ENCODE data around the gene SLC4A7.

SLC4A7 gene

GRCh38 chr3:27479806-27480543, 4.2 kb downstream of the SLC4A7 start:
- Histone ChIP-seq H3K4me1 (ENCODE audit: low read depth, poor library complexity, severe bottlenecking) (no peaks in the 10 kb centered on the region), H3K9ac (no peak overlapping the region), H3K79me2 (ENCODE audit: insufficient read depth, low read depth) (peaks cover 24% of the 10 kb centered on the region; the same call in 1 of the 2 replicates), H2AFZ (ENCODE audit: low read depth) (no peak overlapping the region), H3K27ac (no peak overlapping the region), H3K36me3 (ENCODE audit: insufficient read depth) (no peaks in the 10 kb centered on the region), H3K4me3 (IDR thresholded peaks at IDR 0.05; ENCODE audit: insufficient read depth, low read depth, low read length) (no peak overlapping the region), H3K4me2 (no peak overlapping the region), H3K27me3 (ENCODE audit: insufficient read depth, low read depth) (no peaks in the 10 kb centered on the region), H4K20me1 (ENCODE audit: insufficient read depth) (no peaks in the 10 kb centered on the region)
- TF ChIP-seq, protein P1, sequence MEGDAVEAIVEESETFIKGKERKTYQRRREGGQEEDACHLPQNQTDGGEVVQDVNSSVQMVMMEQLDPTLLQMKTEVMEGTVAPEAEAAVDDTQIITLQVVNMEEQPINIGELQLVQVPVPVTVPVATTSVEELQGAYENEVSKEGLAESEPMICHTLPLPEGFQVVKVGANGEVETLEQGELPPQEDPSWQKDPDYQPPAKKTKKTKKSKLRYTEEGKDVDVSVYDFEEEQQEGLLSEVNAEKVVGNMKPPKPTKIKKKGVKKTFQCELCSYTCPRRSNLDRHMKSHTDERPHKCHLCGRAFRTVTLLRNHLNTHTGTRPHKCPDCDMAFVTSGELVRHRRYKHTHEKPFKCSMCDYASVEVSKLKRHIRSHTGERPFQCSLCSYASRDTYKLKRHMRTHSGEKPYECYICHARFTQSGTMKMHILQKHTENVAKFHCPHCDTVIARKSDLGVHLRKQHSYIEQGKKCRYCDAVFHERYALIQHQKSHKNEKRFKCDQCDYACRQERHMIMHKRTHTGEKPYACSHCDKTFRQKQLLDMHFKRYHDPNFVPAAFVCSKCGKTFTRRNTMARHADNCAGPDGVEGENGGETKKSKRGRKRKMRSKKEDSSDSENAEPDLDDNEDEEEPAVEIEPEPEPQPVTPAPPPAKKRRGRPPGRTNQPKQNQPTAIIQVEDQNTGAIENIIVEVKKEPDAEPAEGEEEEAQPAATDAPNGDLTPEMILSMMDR (conservative IDR thresholded peaks at IDR 0.05; ENCODE audit: low read depth, low read length): no peak

DNA sequence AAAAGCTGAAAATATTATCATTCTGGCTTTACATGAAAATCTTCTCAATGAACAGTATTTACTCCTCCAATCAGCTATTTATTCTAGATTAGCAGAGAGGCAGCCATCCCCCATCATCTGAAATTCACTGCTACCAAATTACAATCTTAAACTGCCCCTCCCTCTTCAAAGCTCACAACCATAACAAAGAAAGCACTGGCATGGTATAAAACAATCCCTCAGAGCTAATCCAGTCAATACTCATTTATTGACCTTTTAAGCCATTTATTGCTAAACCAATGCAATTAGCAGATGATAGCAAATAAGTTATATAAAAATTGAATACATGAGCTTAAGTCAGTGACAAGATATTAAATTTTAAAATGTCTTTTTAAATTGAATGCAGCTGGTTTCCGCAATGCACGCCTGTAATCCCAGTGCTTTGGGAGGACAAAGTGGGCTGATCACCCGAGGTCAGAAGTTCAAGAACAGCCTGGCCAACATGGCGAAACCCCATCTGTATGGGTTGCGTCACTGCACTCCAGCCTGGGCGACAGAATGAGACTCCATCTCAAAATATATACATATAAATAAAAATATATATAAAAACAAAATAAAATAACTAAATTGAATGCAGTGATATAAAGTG, 12.1 kb downstream of the SLC4A7 start:
- no peaks in the 10 kb centered on the region for H3K36me3 ChIP-seq (ENCODE audit: insufficient read depth)
- H3K9ac ChIP-seq: no peak overlapping the region
- no peaks in the 10 kb centered on the region for H3K4me1 ChIP-seq (ENCODE audit: low read depth, poor library complexity, severe bottlenecking)
- no peak overlapping the region for H3K4me2 ChIP-seq
- no peak overlapping the region for H2AFZ ChIP-seq (ENCODE audit: low read depth)
- TF ChIP-seq, protein P1 (conservative IDR thresholded peaks at IDR 0.05; ENCODE audit: low read depth, low read length): no peak
- H3K79me2 ChIP-seq (ENCODE audit: insufficient read depth, low read depth): no peaks in the 10 kb centered on the region
- no peaks in the 10 kb centered on the region for H3K27me3 ChIP-seq (ENCODE audit: insufficient read depth, low read depth)
- no peaks in the 10 kb centered on the region for H4K20me1 ChIP-seq (ENCODE audit: insufficient read depth)
- H3K27ac ChIP-seq: no peak overlapping the region
- no peak overlapping the region for H3K4me3 ChIP-seq (IDR thresholded peaks at IDR 0.05; ENCODE audit: insufficient read depth, low read depth, low read length)

DNA sequence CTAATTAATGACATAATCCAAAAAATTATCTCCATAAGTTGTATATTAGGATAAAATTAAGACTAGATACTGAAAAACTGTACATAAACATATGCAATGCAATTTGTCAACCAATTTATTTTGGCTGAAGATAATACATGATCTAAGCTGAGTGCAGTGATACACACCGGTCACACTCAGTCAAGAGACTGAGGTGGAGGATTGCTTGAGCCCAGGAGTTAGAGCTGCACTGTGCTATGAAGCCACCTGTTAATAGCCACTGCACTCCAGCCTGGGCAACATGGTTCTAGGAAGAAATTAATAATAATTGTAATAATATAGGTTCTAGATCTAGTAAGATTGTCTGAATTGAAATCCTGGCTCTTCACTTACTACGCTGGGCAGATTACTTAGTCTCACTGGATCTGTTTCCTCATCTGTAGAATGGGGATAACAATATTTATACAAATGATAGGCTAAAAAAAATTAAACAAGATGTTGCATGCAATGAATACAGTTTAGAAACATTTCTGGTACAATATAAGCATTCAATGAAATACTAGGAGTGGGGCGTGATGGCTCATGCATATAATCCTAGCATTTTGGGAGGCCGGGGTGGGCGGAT, 15.8 kb downstream of the SLC4A7 start:
- Histone ChIP-seq H3K36me3 (ENCODE audit: insufficient read depth) (no peaks in the 10 kb centered on the region), H3K27ac (no peak overlapping the region), H2AFZ (ENCODE audit: low read depth) (no peak overlapping the region), H3K4me1 (ENCODE audit: low read depth, poor library complexity, severe bottlenecking) (no peaks in the 10 kb centered on the region), H3K9ac (no peak overlapping the region), H3K27me3 (ENCODE audit: insufficient read depth, low read depth) (no peaks in the 10 kb centered on the region), H4K20me1 (ENCODE audit: insufficient read depth) (no peaks in the 10 kb centered on the region), H3K79me2 (ENCODE audit: insufficient read depth, low read depth) (no peaks in the 10 kb centered on the region), H3K4me2 (no peak overlapping the region), H3K4me3 (IDR thresholded peaks at IDR 0.05; ENCODE audit: insufficient read depth, low read depth, low read length) (no peak overlapping the region)
- TF ChIP-seq, protein P1 (conservative IDR thresholded peaks at IDR 0.05; ENCODE audit: low read depth, low read length): no peak

DNA sequence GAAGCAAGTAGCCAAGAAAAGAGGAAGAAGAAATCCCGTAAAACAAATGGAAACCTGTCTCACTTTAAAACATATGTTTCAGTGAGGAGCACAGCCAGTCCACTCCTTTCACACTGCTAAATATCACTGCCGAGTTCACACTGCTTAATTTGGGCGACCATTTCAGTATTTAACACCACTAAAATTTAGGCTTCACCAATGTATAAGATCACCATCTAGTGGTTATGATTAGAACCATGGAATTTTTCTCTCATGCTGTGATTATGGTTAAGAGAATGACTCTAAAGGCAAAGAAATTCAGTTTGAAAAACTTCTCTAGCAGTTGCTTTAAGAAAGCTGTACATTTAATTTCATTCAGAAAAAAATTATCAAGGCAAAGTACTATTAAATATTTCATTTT, 16.6 kb downstream of the SLC4A7 start:
- Histone ChIP-seq H3K4me1 (ENCODE audit: low read depth, poor library complexity, severe bottlenecking) (no peaks in the 10 kb centered on the region), H3K4me3 (IDR thresholded peaks at IDR 0.05; ENCODE audit: insufficient read depth, low read depth, low read length) (no peak overlapping the region), H3K36me3 (ENCODE audit: insufficient read depth) (no peaks in the 10 kb centered on the region), H3K79me2 (ENCODE audit: insufficient read depth, low read depth) (no peaks in the 10 kb centered on the region), H3K27ac (no peak overlapping the region), H3K9ac (no peak overlapping the region), H2AFZ (ENCODE audit: low read depth) (no peak overlapping the region), H3K27me3 (ENCODE audit: insufficient read depth, low read depth) (no peaks in the 10 kb centered on the region), H3K4me2 (no peak overlapping the region), H4K20me1 (ENCODE audit: insufficient read depth) (no peaks in the 10 kb centered on the region)
- TF ChIP-seq, protein P1 (conservative IDR thresholded peaks at IDR 0.05; ENCODE audit: low read depth, low read length): peak; percentile 34

Data from KMS-11 (cell line).